Right lobe of liver (tissue), 4 donors: ENCODE data around the gene SERTAD4.

Experiments
- CTCF ChIP-seq, 4 donors: fragments of 200-600 bp in 3 of 4; fragments of 450-650 bp in 1 of 4; IDR thresholded peaks; one replicate each; pipeline versions ENCODE4 v1.5.1 to v1.8.0; 2016 to 2022; ENCODE audit warnings: antibody characterized with exemption in 4 of 4, mild to moderate bottlenecking in 2 of 4
- POLR2A ChIP-seq: fragments of 450-650 bp; IDR thresholded peaks from one replicate; pipeline ENCODE4 v1.6.1; 2017; ENCODE audit warnings: antibody characterized with exemption, mild to moderate bottlenecking
- donor health status: DM: no; HTN: no; CAD: no.
- donor health status: DM: no; HTN: no; CAD: no.
- donor health status: DM: no; HTN: yes; CAD: no.

- no peak for TF ChIP-seq CTCF (IDR thresholded peaks at IDR 0.05)
- no peak for TF ChIP-seq POLR2A
Observed at GRCh38 chr1:210251680-210252490, 19.3 kb downstream of the SERTAD4 start.
